PC-3 (cell line): Measurements from ENCODE around the gene GALNS. TPM values are rescaled to one million over a fixed set of nuclear protein-coding genes. Genes with fewer than 3 reads are reported as not detected.

ENCODE experiments used
- ATAC-seq: fragments of 200-7000 bp; cut with Tn5 transposase; 2 replicates; pipeline ENCODE4 v1.9.1; 2020; ENCODE audit warnings: mild to moderate bottlenecking, moderate library complexity
- BruUV-seq: library from RNA; stranded (reverse); fragments of 400-500 nt; replicated peaks from 2 replicates; lab custom pipeline; 2021; lab: Mats Ljungman, UMichigan
- CTCF ChIA-PET: fragments of 300-600 bp; sonication (Branson Sonifier 250); formaldehyde crosslinking; loops from one replicate; lab custom pipeline; 2022; ENCODE audit warnings: antibody characterized with exemption; lab: Charles Lee
- POLR2A ChIA-PET: fragments of 300-600 bp; sonication (Branson Sonifier 250); formaldehyde crosslinking; loops from one replicate; lab custom pipeline; 2022; ENCODE audit warnings: antibody characterized with exemption; ENCODE audit not compliant: unreplicated experiment; lab: Charles Lee
- DNase-seq: peaks from one replicate; pipeline ENCODE4 v3.0.0-alpha.2; 2015
- H2AFZ ChIP-seq: fragments of 300-600 bp; sonication (generic); 2 replicates; pipeline ENCODE4 v1.6.0; 2016; ENCODE audit warnings: antibody characterized with exemption, low read length
- H3F3A ChIP-seq: fragments of 300-600 bp; sonication (generic); one replicate; pipeline ENCODE4 v1.6.0; 2017; ENCODE audit warnings: antibody characterized with exemption, low read length, control low read depth, mild to moderate bottlenecking; ENCODE audit not compliant: unreplicated experiment
- H3K27ac ChIP-seq: fragments of 300-600 bp; sonication (generic); 2 replicates; pipeline ENCODE4 v1.5.1; 2016; ENCODE audit warnings: mild to moderate bottlenecking, low read length
- H3K27me3 ChIP-seq: fragments of 300-600 bp; sonication (generic); 2 replicates; pipeline ENCODE4 v1.6.1; 2016; ENCODE audit warnings: low read length, mixed read lengths
- H3K36me3 ChIP-seq: fragments of 300-600 bp; sonication (generic); 2 replicates; pipeline ENCODE4 v1.6.1; 2016; ENCODE audit warnings: low read depth, mixed run types, low read length, mixed read lengths
- H3K4me1 ChIP-seq: fragments of 300-600 bp; sonication (generic); 2 replicates; pipeline ENCODE4 v1.5.1; 2016; ENCODE audit warnings: low read length; ENCODE audit not compliant: insufficient read depth
- H3K4me2 ChIP-seq: fragments of 300-600 bp; sonication (generic); 2 replicates; pipeline ENCODE4 v1.6.0; 2016; ENCODE audit warnings: low read length
- H3K4me3 ChIP-seq: fragments of 300-600 bp; sonication (generic); 2 replicates; pipeline ENCODE4 v1.5.1; 2016; ENCODE audit warnings: mild to moderate bottlenecking, low read length, mixed read lengths
- H3K79me2 ChIP-seq: fragments of 300-600 bp; sonication (generic); 2 replicates; pipeline ENCODE4 v1.6.1; 2017; ENCODE audit warnings: low read length, mixed read lengths
- H3K9ac ChIP-seq: fragments of 300-600 bp; sonication (generic); 2 replicates; pipeline ENCODE4 v1.6.0; 2016; ENCODE audit warnings: mild to moderate bottlenecking, low read length
- H3K9me2 ChIP-seq: fragments of 300-600 bp; sonication (generic); replicated peaks from 2 replicates; pipeline ENCODE4 v1.6.1; 2016; ENCODE audit warnings: mixed run types, low read length, mixed read lengths
- H3K9me3 ChIP-seq: fragments of 300-600 bp; sonication (generic); 2 replicates; pipeline ENCODE4 v1.6.1; 2016; ENCODE audit warnings: low read length, mixed read lengths
- H4K20me1 ChIP-seq: fragments of 300-600 bp; sonication (generic); 2 replicates; pipeline ENCODE4 v1.6.1; 2016; ENCODE audit warnings: low read length, mixed read lengths
- CTCF ChIP-seq: fragments of 300-600 bp; sonication (generic); conservative IDR thresholded peaks from 2 replicates; pipeline ENCODE4 v1.5.1; 2017; ENCODE audit warnings: antibody characterized with exemption, low read depth, mild to moderate bottlenecking, low read length
- EZH2 ChIP-seq: fragments of 300-600 bp; sonication (generic); IDR thresholded peaks from one replicate; pipeline ENCODE4 v1.6.1; 2017; ENCODE audit warnings: antibody characterized with exemption, mild to moderate bottlenecking, low read length; ENCODE audit not compliant: unreplicated experiment
- EZH2phosphoT487 ChIP-seq: fragments of 300-600 bp; sonication (generic); IDR thresholded peaks from 2 replicates; pipeline ENCODE4 v1.6.1; 2018; ENCODE audit warnings: mild to moderate bottlenecking, antibody characterized with exemption, low read length, borderline replicate concordance
- intact Hi-C: fragments of 100-400 bp; cut with micrococcal nuclease; formaldehyde crosslinking; loops from 2 replicates; pipeline ENCODE4 v1.9.0; 2023
- total RNA-seq: library from RNA; depleted of rRNA; stranded (reverse); fragments of >200 nt; gene quantifications from 2 replicates; pipeline ENCODE4 v1.2.3, GENCODE V29; 2014

Gene GALNS
- total RNA-seq, 1 experiment from 2014 or later, result 18.3 TPM

GRCh38 chr16:88854306-88855111 lies 2.2 kb downstream of the GALNS start:
- Histone ChIP-seq H2AFZ (no peak overlapping the region), H3K27ac (no peak overlapping the region), H3K4me1 (0 out of 2 replicates have a peak, but pooled peaks cover 6% of the 10 kb centered on the region), H3K9me2 (no peaks in the 10 kb centered on the region), H3K9me3 (no peaks in the 10 kb centered on the region), H3F3A (no peaks in the 10 kb centered on the region), H3K79me2 (peaks cover 25% of the 10 kb centered on the region), H3K4me2 (no peak overlapping the region), H3K36me3 (no peaks in the 10 kb centered on the region), H3K27me3 (no peaks in the 10 kb centered on the region), H3K4me3 (no peak overlapping the region), H4K20me1 (no peaks in the 10 kb centered on the region), H3K9ac (no peak overlapping the region)
- TF ChIP-seq EZH2phosphoT487 (no peak), EZH2 (no peak), CTCF (no peak)
- intact Hi-C loops, result no loop called here
- POLR2A ChIA-PET, result no interaction called here
- DNase-seq (no peak), ATAC-seq (no peak)
- CTCF ChIA-PET, result no interaction called here
- no TSS peak for BruUV-seq

GRCh38 chr16:88853325-88853941 lies 3.3 kb downstream of the GALNS start:
- peaks cover 21% of the 10 kb centered on the region for H3K79me2 ChIP-seq
- intact Hi-C loops, result no loop called here
- TF ChIP-seq EZH2 (no peak), EZH2phosphoT487 (no peak), CTCF (no peak)
- no peak overlapping the region for H3K9ac ChIP-seq
- H3K27me3 ChIP-seq, result no peaks in the 10 kb centered on the region
- no peaks in the 10 kb centered on the region for H4K20me1 ChIP-seq
- H3K9me2 ChIP-seq, result no peaks in the 10 kb centered on the region
- ChIA-PET POLR2A (no interaction called here), CTCF (no interaction called here)
- BruUV-seq, result no TSS peak
- no peaks in the 10 kb centered on the region for H3K36me3 ChIP-seq
- no peak overlapping the region for H3K27ac ChIP-seq
- H3F3A ChIP-seq, result no peaks in the 10 kb centered on the region
- H3K4me1 ChIP-seq, result 0 out of 2 replicates have a peak, but pooled peaks cover 6% of the 10 kb centered on the region
- H3K9me3 ChIP-seq, result no peaks in the 10 kb centered on the region
- H3K4me2 ChIP-seq, result no peak overlapping the region
- DNase-seq, result no peak
- H3K4me3 ChIP-seq, result no peak overlapping the region
- H2AFZ ChIP-seq, result no peak overlapping the region
- no peak for ATAC-seq

- Histone ChIP-seq H3K27ac (no peak overlapping the region), H3K9me3 (no peaks in the 10 kb centered on the region), H3K4me2 (no peak overlapping the region), H3K36me3 (no peaks in the 10 kb centered on the region), H3K9me2 (no peaks in the 10 kb centered on the region), H3F3A (no peaks in the 10 kb centered on the region), H4K20me1 (no peaks in the 10 kb centered on the region), H3K9ac (no peak overlapping the region), H2AFZ (no peak overlapping the region), H3K4me3 (no peak overlapping the region), H3K79me2 (peaks cover 7% of the 10 kb centered on the region), H3K4me1 (no peaks in the 10 kb centered on the region), H3K27me3 (no peaks in the 10 kb centered on the region)
- ATAC-seq (no peak), DNase-seq (no peak)
- CTCF ChIA-PET, result no interaction called here
- no peak for TF ChIP-seq CTCF
- no peak for TF ChIP-seq EZH2phosphoT487
- TF ChIP-seq EZH2, result no peak
- intact Hi-C loops, result no loop called here
- BruUV-seq, result no TSS peak
- POLR2A ChIA-PET, result no interaction called here
Measured at GRCh38 chr16:88851616-88852015, 5.1 kb downstream of the GALNS start.
